HG02943 (cell line): ENCODE results near the gene SLC26A1.

Experiments used
- ATAC-seq: cut with Tn5 transposase; IDR thresholded peaks from one replicate; pipeline ENCODE4 v1.9.1; 2021; ENCODE audit warnings: mild to moderate bottlenecking, low read depth, moderate library complexity; ENCODE audit not compliant: unreplicated experiment

SLC26A1 gene

GRCh38 chr4:1030031-1030430 is 36.8 kb upstream of the SLC26A1 start:
- no peak for ATAC-seq

GRCh38 chr4:1029529-1029928 is 36.3 kb upstream of the SLC26A1 start:
- no peak for ATAC-seq

GRCh38 chr4:1028574-1029220 is 35.5 kb upstream of the SLC26A1 start:
- ATAC-seq = no peak

- ATAC-seq = no peak
Observed at GRCh38 chr4:1027915-1028238, 34.7 kb upstream of the SLC26A1 start.

GRCh38 chr4:1027219-1027914 is 34.2 kb upstream of the SLC26A1 start:
- ATAC-seq = no peak

GRCh38 chr4:1026115-1026514 is 32.9 kb upstream of the SLC26A1 start:
- ATAC-seq = no peak

GRCh38 chr4:1024882-1025545 is 31.8 kb upstream of the SLC26A1 start:
- no peak for ATAC-seq

GRCh38 chr4:1023895-1024740 is 30.9 kb upstream of the SLC26A1 start:
- ATAC-seq = no peak

GRCh38 chr4:1023075-1023640 is 30.0 kb upstream of the SLC26A1 start:
- ATAC-seq = no peak

GRCh38 chr4:1022739-1023066 is 29.5 kb upstream of the SLC26A1 start:
- ATAC-seq = no peak

GRCh38 chr4:1022051-1022738 is 29.0 kb upstream of the SLC26A1 start:
- ATAC-seq = no peak

GRCh38 chr4:1021386-1022050 is 28.3 kb upstream of the SLC26A1 start:
- peak; percentile 65 for ATAC-seq

- ATAC-seq = no peak
Observed at GRCh38 chr4:1019729-1020470, 26.7 kb upstream of the SLC26A1 start.

GRCh38 chr4:1019320-1019719 is 26.1 kb upstream of the SLC26A1 start:
- no peak for ATAC-seq

- ATAC-seq = no peak
Observed at GRCh38 chr4:1018147-1019020, 25.2 kb upstream of the SLC26A1 start.

GRCh38 chr4:1017706-1018105 is 24.5 kb upstream of the SLC26A1 start:
- ATAC-seq = no peak

- ATAC-seq = no peak
Observed at GRCh38 chr4:1017211-1017610, 24.0 kb upstream of the SLC26A1 start.

- no peak for ATAC-seq
Observed at GRCh38 chr4:1015746-1016145, 22.5 kb upstream of the SLC26A1 start.
